RCC 7860 (cell line): ENCODE data around the gene AP3B1.

Experiments
- DNase-seq: peaks from one replicate; pipeline ENCODE4 v3.0.0-alpha.2; 2015; ENCODE audit warnings: low spot score
- FAIRE-seq: peaks from 2 replicates; lab custom pipeline; 2012; peaks lifted over from hg19 to GRCh38; lab: Jason Lieb, UNC

The AP3B1 gene

DNA sequence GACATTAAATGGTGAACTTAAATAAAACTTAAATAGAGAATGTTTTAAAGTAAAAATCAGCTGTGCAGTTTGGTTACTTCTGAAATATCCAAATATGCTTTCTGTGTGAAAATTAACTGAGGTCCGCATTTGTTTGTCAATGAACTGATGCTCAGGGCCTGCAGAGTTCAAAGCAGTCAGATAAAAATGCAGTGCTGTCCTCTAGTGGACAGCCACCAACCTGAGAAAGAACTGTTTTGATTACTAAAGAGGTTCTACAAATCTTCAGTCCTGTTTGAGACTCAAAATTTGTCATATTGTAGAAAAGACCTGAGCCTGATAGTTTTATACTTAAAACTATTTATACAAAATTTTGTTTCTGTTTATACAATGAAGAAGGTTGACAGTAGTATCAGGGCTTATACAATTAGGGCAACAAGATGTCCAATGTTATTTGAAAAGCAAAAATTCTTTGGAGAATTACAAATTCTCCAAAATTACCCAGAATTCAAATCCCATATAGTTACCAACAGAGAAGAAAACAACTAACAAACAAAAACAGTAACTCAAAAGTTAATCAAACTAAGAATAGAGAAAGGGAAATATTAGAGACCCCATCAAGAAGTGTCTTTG is 286.0 kb downstream of the AP3B1 start:
- no peak for FAIRE-seq
- peak; percentile 6 for DNase-seq

DNA sequence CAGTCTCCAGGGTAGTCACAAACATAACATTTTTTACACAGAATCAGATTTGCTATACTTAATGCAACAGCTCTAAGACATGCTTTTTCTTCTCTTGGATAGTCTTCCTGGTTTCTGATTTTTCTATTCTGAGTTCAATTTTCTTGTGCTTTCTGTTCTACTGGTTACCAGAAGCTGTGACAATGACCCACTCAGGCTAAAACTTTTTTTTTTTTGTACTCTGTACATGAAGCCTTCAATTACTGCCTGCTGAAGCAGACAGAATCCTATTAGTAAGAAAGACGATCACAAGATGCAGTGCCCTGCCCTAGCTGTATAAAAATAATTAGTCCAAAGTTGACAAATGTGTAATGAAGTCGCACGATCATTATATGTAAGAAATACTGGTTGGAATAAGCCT is 287.3 kb downstream of the AP3B1 start:
- FAIRE-seq = no peak
- DNase-seq = no peak

DNA sequence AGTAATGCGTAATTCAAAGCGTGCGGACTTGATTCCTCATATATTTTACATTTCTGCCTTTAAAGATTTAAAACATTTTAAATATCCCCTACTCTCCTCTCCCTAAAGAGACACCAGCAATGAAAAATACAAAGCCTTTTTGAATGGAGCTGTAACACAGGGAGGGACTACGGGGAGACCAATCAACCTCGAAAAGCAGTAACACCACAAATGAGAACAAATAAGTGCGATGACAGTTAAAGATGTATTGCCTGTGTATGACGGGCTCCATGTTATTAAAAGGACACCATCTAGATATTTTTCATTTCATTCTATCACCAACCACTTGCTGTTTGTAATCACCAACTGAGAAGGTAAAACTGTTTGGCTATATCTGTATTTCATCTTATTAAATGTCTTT is 288.0 kb downstream of the AP3B1 start:
- FAIRE-seq (no peak), DNase-seq (no peak)

DNA sequence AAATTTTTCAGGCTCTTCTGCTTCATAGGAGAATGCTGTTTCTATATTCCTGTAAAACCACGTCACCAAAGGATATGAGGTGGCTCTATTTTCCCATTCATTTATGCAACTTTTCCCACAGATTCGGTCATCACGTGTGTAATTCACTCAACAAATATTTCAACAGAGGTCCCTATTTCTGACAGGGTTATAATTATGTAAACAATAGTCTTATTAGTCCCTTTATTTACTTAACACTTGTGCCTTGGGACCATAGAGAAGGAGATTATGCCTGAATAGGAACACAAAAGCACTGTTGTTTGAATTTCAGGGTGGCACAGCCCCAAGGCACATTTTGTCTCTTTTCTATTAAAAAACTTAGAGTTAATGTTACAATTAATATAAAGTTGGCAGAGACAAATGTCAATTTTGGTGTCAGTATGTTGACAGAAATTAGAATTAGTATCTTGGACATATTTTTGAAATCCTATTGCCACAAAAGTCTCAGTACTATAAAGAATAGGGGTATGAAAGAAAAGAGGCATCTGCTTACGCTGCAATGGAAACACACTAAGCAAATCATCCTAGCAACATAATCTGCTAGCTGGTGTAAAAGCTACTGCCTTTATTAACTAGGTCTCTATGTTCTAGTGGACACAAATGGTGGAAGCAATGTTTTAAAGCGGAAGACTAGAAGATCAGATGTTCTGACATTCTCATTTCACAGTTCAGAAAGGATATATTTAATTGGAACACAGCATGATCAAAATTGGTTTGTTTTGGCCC is 289.3 kb downstream of the AP3B1 start:
- FAIRE-seq (no peak), DNase-seq (no peak)

GRCh38 chr5:78004559-78004958 is 289.9 kb downstream of the AP3B1 start:
- DNase-seq (no peak), FAIRE-seq (no peak)

- FAIRE-seq = no peak
- DNase-seq = no peak
Measured at GRCh38 chr5:78003919-78004318, 290.6 kb downstream of the AP3B1 start.

- DNase-seq (no peak), FAIRE-seq (no peak)
Measured at GRCh38 chr5:78003450-78003849, 291.0 kb downstream of the AP3B1 start.

DNA sequence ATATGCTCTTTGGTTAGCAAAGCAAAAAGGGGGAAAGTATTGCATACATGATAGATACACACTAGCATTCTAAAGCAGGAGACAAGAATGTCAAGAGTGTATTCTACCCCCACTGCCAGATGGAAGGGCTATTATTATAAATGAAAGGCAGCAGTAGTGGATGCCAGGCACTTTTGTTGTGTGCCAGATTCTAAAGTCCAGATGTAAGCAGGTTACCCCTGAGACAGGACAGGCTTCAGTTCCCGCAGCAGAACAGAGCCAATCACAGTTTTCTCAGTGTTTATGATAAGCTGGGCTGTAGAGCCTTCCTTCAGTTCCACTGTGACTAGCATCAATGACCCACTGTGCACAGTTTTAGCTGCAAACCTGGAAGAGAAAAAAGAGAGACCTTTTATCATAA is 291.8 kb downstream of the AP3B1 start:
- DNase-seq (no peak), FAIRE-seq (no peak)

GRCh38 chr5:78001197-78001596 is 293.3 kb downstream of the AP3B1 start:
- no peak for DNase-seq
- FAIRE-seq = no peak

GRCh38 chr5:78000191-78000590 is 294.3 kb downstream of the AP3B1 start:
- no peak for FAIRE-seq

DNA sequence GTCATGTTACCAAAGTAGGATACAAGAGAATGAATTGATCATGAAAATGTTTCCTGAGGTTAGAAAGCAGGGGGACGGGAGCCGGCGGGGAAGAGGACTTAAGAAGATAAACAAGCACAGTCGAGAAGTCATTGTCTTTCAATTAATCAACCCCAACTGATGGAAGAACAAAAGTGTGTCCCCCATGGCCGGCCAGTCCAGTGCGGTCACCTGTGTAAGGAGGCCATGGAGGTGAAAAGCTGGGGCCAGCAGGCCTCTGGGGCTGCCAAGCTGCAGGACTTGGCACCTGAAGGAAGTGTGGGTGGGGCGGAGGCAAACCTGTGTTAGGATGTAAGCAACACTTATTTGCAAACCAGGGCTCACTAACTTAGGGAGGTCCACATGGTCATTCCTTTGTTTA is 295.1 kb downstream of the AP3B1 start:
- no peak for DNase-seq
- no peak for FAIRE-seq

More at GRCh38 chr5:78000191-78000590, 294.3 kb downstream of the AP3B1 start:
- DNase-seq = no peak

- FAIRE-seq (no peak), DNase-seq (no peak)
Measured at GRCh38 chr5:77996943-77997342, 297.6 kb downstream of the AP3B1 start.

- FAIRE-seq (no peak), DNase-seq (no peak)
Measured at GRCh38 chr5:77995793-77996409, 298.6 kb downstream of the AP3B1 start.

DNA sequence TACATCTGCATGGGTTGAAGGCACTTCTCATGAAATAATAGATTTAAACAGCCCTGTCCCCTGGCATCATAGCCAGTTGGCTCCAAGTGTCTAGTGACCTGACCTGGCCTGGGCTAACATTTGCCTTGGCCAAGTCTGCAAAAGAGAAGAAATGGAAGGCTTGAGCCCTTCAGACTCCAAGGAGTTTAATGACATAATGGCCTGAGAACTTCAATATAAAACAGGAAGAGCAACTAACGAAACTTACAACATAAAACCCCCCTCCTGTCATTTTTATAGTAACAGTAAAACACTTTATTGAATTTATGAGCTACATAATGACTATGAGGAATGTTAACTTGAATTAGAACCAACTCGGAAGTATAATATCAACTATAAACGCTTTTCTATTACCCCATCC is 299.6 kb downstream of the AP3B1 start:
- DNase-seq (no peak), FAIRE-seq (no peak)

GRCh38 chr5:77993855-77994318 is 300.6 kb downstream of the AP3B1 start:
- no peak for DNase-seq
- no peak for FAIRE-seq

DNA sequence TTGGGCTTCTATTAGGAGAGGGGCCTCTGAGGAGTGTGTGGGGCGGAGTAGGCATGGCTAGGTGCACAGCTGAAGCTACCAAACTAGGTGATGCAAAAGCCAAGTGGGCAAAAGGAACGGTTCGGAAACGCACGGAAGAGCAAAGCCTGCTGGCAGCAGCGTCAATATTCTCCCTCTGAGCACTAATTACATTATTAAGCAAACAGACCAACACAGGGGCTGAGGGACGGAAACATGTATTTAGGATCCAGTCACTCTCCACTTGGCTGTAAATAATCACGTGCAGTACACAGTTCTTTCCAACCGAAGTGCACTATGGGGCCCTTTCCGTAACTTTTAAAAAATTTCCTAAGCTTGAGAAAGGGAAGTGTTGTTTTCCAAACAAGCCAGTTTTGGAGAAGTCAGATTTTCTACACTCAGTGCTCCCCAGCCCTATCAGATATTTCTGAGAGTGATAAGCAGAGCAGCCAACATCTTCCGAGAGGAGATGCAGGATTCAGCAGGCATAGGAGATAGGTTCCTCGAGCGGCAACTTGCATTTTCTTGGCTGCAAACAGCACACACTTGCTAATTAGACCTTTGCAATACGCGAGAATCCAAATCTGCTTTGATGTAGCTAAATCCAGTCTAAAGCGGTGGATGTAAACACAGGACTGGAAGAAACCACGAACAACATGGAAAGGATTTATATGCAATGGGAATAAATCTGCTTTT is 301.2 kb downstream of the AP3B1 start:
- DNase-seq (no peak), FAIRE-seq (no peak)

DNA sequence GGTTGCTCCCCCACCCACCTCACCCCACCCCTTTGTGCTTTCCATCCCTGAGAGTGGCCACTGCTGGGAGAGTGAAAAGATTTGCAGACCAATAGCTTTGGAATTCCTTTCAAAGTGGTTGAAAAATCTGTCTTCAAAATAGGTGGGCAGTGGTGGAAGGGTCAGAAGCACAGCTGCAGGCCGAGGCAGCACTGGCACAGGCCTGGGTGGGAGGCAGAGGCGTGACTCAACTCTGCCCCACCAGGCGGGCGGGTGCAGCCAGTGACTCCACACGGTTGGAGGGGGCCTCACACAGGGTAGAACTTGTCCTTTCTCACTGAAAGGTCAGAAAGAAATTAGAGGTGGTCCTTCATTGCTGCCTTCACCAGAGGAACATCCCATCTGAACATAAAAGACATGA is 303.4 kb downstream of the AP3B1 start:
- no peak for DNase-seq
- FAIRE-seq = no peak

DNA sequence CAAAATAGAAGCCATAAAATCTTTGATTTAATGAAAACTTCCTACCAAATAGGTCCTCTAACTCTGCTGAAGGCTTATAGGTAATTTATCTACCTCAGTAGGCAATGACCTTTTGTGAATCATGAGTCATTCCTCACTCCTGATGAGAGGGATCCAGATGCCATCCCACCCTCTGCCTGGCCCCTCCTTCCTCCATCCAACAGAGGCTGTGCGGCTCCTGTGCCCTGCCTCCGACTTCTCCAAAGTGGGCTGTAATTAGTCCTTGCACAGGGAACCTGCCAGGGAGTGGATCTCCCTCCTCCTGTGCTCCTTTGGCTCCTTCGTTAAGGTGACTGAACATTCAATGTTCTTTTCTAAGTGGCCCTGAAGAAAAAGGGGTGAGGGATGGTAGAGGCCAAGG is 304.5 kb downstream of the AP3B1 start:
- DNase-seq (no peak), FAIRE-seq (no peak)

- DNase-seq (no peak), FAIRE-seq (no peak)
Measured at GRCh38 chr5:77987988-77988387, 306.5 kb downstream of the AP3B1 start.

- FAIRE-seq (no peak), DNase-seq (no peak)
Measured at GRCh38 chr5:77987331-77987730, 307.2 kb downstream of the AP3B1 start.

DNA sequence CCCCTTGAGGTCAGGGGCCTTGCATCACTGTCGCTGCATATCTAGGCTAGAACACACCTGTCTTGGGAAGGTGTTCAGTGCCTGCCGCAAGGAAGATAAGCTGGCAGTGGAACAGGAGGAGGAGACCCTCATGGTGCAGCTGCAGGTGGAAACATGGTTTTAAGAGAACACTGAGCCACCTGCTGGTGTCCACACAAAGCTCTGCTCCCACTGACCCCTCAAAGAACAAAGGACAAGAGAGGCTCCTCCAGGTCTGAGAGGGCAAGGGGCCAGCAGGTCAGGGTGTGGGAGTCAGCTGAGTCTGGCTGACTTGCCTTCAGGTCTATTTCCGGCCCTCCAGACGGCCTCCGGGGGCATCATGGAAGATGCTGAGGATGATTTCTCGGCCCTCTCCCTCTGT is 308.2 kb downstream of the AP3B1 start:
- DNase-seq (no peak), FAIRE-seq (no peak)

GRCh38 chr5:77985247-77985646 is 309.3 kb downstream of the AP3B1 start:
- no peak for FAIRE-seq
- no peak for DNase-seq
